Liver (tissue), 9 donors: ENCODE results near the gene TEDC2. TPM values are rescaled to one million over a fixed set of nuclear protein-coding genes. Genes with fewer than 3 reads are reported as not detected.

Experiments used
- DNase-seq: peaks from one replicate; pipeline ENCODE4 v3.0.0-alpha.2; 2017; ENCODE audit warnings: low spot score
- H3K27ac ChIP-seq, 2 donors: one replicate each; pipeline ENCODE4 v1.7.0; 2013; ENCODE audit warnings: inconsistent platforms in 2 of 2, low read length in 2 of 2, control low read depth in 1 of 2, low read depth in 1 of 2, mild to moderate bottlenecking in 1 of 2
- H3K27me3 ChIP-seq, 4 donors: one replicate each; pipeline versions ENCODE4 v1.6.1 to v1.7.0; 2013; ENCODE audit warnings: low read length in 3 of 4, inconsistent platforms in 1 of 4, mild to moderate bottlenecking in 1 of 4, moderate library complexity in 1 of 4; ENCODE audit not compliant: control insufficient read depth in 4 of 4, insufficient read depth in 4 of 4
- H3K36me3 ChIP-seq, 4 donors: one replicate each; pipeline versions ENCODE4 v1.6.1 to v1.7.0; 2013; ENCODE audit warnings: low read length in 3 of 4, mild to moderate bottlenecking in 3 of 4, low read depth in 1 of 4, moderate library complexity in 1 of 4; ENCODE audit not compliant: control insufficient read depth in 4 of 4, insufficient read depth in 3 of 4
- H3K4me1 ChIP-seq, 4 donors: one replicate each; pipeline versions ENCODE4 v1.6.1 to v1.7.0; 2013; ENCODE audit warnings: low read length in 3 of 4, mild to moderate bottlenecking in 3 of 4, moderate library complexity in 1 of 4; ENCODE audit not compliant: control insufficient read depth in 4 of 4, insufficient read depth in 4 of 4
- H3K4me3 ChIP-seq, 3 donors: one replicate each; pipeline versions ENCODE4 v1.6.1 to v1.7.0; 2013; ENCODE audit warnings: low read length in 3 of 3, control low read depth in 1 of 3, low read depth in 1 of 3, mild to moderate bottlenecking in 1 of 3
- H3K9ac ChIP-seq, 2 donors: one replicate each; pipeline ENCODE4 v1.7.0; 2013; ENCODE audit warnings: low read length in 2 of 2, mild to moderate bottlenecking in 2 of 2, moderate library complexity in 2 of 2, control low read depth in 1 of 2, low read depth in 1 of 2
- H3K9me3 ChIP-seq, 4 donors: one replicate each; pipeline versions ENCODE4 v1.6.1 to v1.7.0; 2013; ENCODE audit warnings: low read length in 3 of 4; ENCODE audit not compliant: control insufficient read depth in 4 of 4
- ATF3 ChIP-seq: IDR thresholded peaks from 2 replicates; pipeline ENCODE4 v1.6.1; 2016; ENCODE audit warnings: antibody characterized with exemption
- EGR1 ChIP-seq, 2 donors: IDR thresholded peaks; 2 replicates each; pipeline ENCODE4 v1.6.1; 2016 to 2018; ENCODE audit warnings: antibody characterized with exemption in 2 of 2, low read depth in 2 of 2
- FOXA1 ChIP-seq: IDR thresholded peaks from 2 replicates; pipeline ENCODE4 v1.6.1; 2016; ENCODE audit warnings: antibody characterized with exemption
- FOXA2 ChIP-seq: IDR thresholded peaks from 2 replicates; pipeline ENCODE4 v1.6.1; 2016; ENCODE audit warnings: antibody characterized with exemption
- GABPA ChIP-seq, 2 donors: IDR thresholded peaks in 1 of 2; conservative IDR thresholded peaks in 1 of 2; 2 replicates each; pipeline ENCODE4 v1.6.1; 2016; ENCODE audit warnings: antibody characterized with exemption in 2 of 2, mild to moderate bottlenecking in 1 of 2, moderate library complexity in 1 of 2
- HNF4A ChIP-seq, 2 donors: conservative IDR thresholded peaks; 2 replicates each; pipeline ENCODE4 v1.6.1; 2016; ENCODE audit warnings: antibody characterized with exemption in 2 of 2, mild to moderate bottlenecking in 2 of 2
- HNF4G ChIP-seq: IDR thresholded peaks from 2 replicates; pipeline ENCODE4 v1.6.1; 2016; ENCODE audit warnings: antibody characterized with exemption
- JUND ChIP-seq, 2 donors: IDR thresholded peaks; 2 replicates each; pipeline ENCODE4 v1.6.1; 2016; ENCODE audit warnings: antibody characterized with exemption in 2 of 2
- MAX ChIP-seq: IDR thresholded peaks from 2 replicates; pipeline ENCODE4 v1.6.1; 2016; ENCODE audit warnings: antibody characterized with exemption
- NR2F2 ChIP-seq: IDR thresholded peaks from 2 replicates; pipeline ENCODE4 v1.6.1; 2016; ENCODE audit warnings: antibody characterized with exemption
- RAD21 ChIP-seq, 2 donors: IDR thresholded peaks; 2 replicates each; pipeline ENCODE4 v1.6.1; 2016; ENCODE audit warnings: antibody characterized with exemption in 2 of 2, mild to moderate bottlenecking in 2 of 2
- REST ChIP-seq: IDR thresholded peaks from 2 replicates; pipeline ENCODE4 v1.6.1; 2016; ENCODE audit warnings: antibody characterized with exemption, mild to moderate bottlenecking
- RXRA ChIP-seq, 2 donors: IDR thresholded peaks; 2 replicates each; pipeline ENCODE4 v1.6.1; 2017 to 2018; ENCODE audit warnings: antibody characterized with exemption in 2 of 2, mild to moderate bottlenecking in 1 of 2
- SP1 ChIP-seq: IDR thresholded peaks from 2 replicates; pipeline ENCODE4 v1.6.1; 2018; ENCODE audit warnings: antibody characterized with exemption, mild to moderate bottlenecking
- TAF1 ChIP-seq: conservative IDR thresholded peaks from 2 replicates; pipeline ENCODE4 v1.6.1; 2016; ENCODE audit warnings: antibody characterized with exemption, mild to moderate bottlenecking
- YY1 ChIP-seq: IDR thresholded peaks from 2 replicates; pipeline ENCODE4 v1.6.1; 2016; ENCODE audit warnings: antibody characterized with exemption, mild to moderate bottlenecking
- ZBTB33 ChIP-seq: IDR thresholded peaks from 2 replicates; pipeline ENCODE4 v1.6.1; 2016; ENCODE audit warnings: antibody characterized with exemption
- WGBS: extraction: QIAGEN DNeasy Blood & Tissue Kit; methylation state at CpG from one replicate; pipeline ENCODE4 v1.1.7; 2013; 5-methylcytosine and 5-hydroxymethylcytosine counted together
- polyA plus RNA-seq, 2 donors: library from polyadenylated mRNA; stranded (reverse) in 1 of 2; unstranded in 1 of 2; fragments of 200-250 nt in 1 of 2; fragments of >200 nt in 1 of 2; fragmentation: Nextera tagmentation in 1 of 2; extraction: Ambion mirVana in 1 of 2; gene quantifications; one replicate each; pipeline versions ENCODE4 v1.2.1 to v1.2.3, GENCODE V29; 2013 to 2015
- total RNA-seq, 2 donors: library from RNA; depleted of rRNA; stranded (reverse); fragments of >200 nt; gene quantifications; one replicate each; pipeline ENCODE4 v1.2.3, GENCODE V29; 2014
- TF ChIP-seq, protein P1 (sequence below): fragments of 150-350 bp; IDR thresholded peaks from 2 replicates; pipeline ENCODE4 v1.5.1; 2017; ENCODE audit warnings: improper control_type of control experiment, low read depth, low read length; ENCODE audit not compliant: missing input control
- donor health status: healthy.
- donor health status: healthy.
- donor health status: healthy.
- donor health status: healthy.
- donor health status: healthy.

Gene TEDC2
- total and polyA plus RNA-seq, 4 donors, result 0.71 to 6.7 (median 1.1) TPM

- peak overlapping the region; percentile 5 to 32 for H3K27ac ChIP-seq
- no peaks in the 10 kb centered on the region for H3K36me3 ChIP-seq
- no peak overlapping the region for H3K9ac ChIP-seq
- DNase-seq, result no peak
- peaks cover 21 to 47% (median 30%) of the 10 kb centered on the region in 4 donors for H3K4me1 ChIP-seq
- no peak for TF ChIP-seq ATF3
- TF ChIP-seq SP1, result no peak
- no peak for TF ChIP-seq HNF4G
- no peak for TF ChIP-seq GABPA (IDR thresholded peaks at IDR 0.05 in 1 of 2, conservative IDR thresholded peaks at IDR 0.05 in 1 of 2)
- no peak for TF ChIP-seq FOXA1
- no peak for TF ChIP-seq EGR1 (IDR thresholded peaks at IDR 0.05; ENCODE audit: low read depth in 2 of 2)
- TF ChIP-seq ZBTB33, result no peak
- TF ChIP-seq HNF4A (conservative IDR thresholded peaks at IDR 0.05), result no peak
- no peak for TF ChIP-seq RXRA (IDR thresholded peaks at IDR 0.05)
- TF ChIP-seq MAX, result no peak
- TF ChIP-seq REST, result no peak
- TF ChIP-seq JUND (IDR thresholded peaks at IDR 0.05), result no peak
- no peak for TF ChIP-seq FOXA2
- no peak for TF ChIP-seq RAD21 (IDR thresholded peaks at IDR 0.05)
- TF ChIP-seq NR2F2, result no peak
- 93% methylated on average over 16 of the region's 16 CpGs for WGBS
- H3K9me3 ChIP-seq, result no peaks in the 10 kb centered on the region
- no peaks in the 10 kb centered on the region for H3K27me3 ChIP-seq
- no peak overlapping the region for H3K4me3 ChIP-seq
Observed at GRCh38 chr16:2483939-2484897, 24.3 kb downstream of the TEDC2 start.

DNA sequence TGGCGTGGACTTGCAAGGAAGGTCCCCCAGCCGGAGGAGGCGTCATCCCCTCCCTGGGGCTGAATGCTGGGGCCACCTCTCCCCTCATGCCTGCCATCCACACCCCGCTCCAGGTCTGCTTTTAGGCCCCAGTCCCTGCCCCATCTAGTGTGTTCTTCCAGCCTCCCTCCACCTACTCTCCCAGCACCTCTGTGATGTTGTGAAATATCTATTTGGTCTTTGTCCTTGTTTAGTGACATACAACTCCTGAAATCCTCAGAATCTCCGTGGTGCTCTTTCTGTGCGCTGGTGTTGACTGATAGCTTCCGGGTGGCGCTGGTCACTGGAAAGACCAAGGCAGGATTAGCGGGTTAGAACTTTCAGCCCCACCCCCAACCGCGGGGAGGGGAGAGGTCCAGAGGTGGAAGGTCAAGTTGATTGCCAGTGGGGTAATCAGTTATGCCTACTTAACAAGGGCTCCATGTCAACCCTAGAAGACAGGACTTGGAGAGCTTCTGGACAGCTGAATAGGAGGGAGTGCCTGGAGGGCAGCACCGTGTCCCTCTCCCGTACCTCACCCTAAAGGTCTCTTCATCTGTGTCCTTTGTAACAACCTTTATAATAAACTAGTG, 25.1 kb downstream of the TEDC2 start:
- DNase-seq, result peak; percentile 71
- Histone ChIP-seq H3K27me3 (no peaks in the 10 kb centered on the region), H3K9me3 (no peaks in the 10 kb centered on the region), H3K4me3 (no peak overlapping the region), H3K4me1 (peaks cover 21 to 47% (median 30%) of the 10 kb centered on the region in 4 donors), H3K27ac (peak overlapping the region; percentile 5 to 32), H3K36me3 (no peaks in the 10 kb centered on the region), H3K9ac (no peak overlapping the region)
- WGBS, result 51% methylated on average over 13 of the region's 13 CpGs
- peak; percentile 29 for TF ChIP-seq HNF4G
- TF ChIP-seq ATF3, result no peak
- peak; percentile 67 to 85 for TF ChIP-seq RXRA (IDR thresholded peaks at IDR 0.05)
- no peak for TF ChIP-seq MAX
- TF ChIP-seq, protein P1, sequence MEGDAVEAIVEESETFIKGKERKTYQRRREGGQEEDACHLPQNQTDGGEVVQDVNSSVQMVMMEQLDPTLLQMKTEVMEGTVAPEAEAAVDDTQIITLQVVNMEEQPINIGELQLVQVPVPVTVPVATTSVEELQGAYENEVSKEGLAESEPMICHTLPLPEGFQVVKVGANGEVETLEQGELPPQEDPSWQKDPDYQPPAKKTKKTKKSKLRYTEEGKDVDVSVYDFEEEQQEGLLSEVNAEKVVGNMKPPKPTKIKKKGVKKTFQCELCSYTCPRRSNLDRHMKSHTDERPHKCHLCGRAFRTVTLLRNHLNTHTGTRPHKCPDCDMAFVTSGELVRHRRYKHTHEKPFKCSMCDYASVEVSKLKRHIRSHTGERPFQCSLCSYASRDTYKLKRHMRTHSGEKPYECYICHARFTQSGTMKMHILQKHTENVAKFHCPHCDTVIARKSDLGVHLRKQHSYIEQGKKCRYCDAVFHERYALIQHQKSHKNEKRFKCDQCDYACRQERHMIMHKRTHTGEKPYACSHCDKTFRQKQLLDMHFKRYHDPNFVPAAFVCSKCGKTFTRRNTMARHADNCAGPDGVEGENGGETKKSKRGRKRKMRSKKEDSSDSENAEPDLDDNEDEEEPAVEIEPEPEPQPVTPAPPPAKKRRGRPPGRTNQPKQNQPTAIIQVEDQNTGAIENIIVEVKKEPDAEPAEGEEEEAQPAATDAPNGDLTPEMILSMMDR, result no peak
- peak; percentile 84 to 90 for TF ChIP-seq HNF4A (conservative IDR thresholded peaks at IDR 0.05)
- TF ChIP-seq JUND (IDR thresholded peaks at IDR 0.05), result peak in 1 of 2 donors; percentile 23
- no peak for TF ChIP-seq TAF1
- no peak for TF ChIP-seq ZBTB33
- TF ChIP-seq RAD21 (IDR thresholded peaks at IDR 0.05), result peak; percentile 41 to 60
- TF ChIP-seq YY1, result no peak
- peak; percentile 56 for TF ChIP-seq FOXA1
- TF ChIP-seq NR2F2, result peak; percentile 76
